IMR-90 (cell line): ENCODE data around the gene ARHGEF7. TPM values are rescaled to one million over a fixed set of nuclear protein-coding genes. Genes with fewer than 3 reads are reported as not detected.

Experiments used
- ATAC-seq: fragments of 200-7000 bp; cut with Tn5 transposase; 2 replicates; pipeline ENCODE4 v1.9.1; 2020; ENCODE audit warnings: low read depth, mild to moderate bottlenecking, moderate library complexity
- BruUV-seq: library from RNA; stranded (reverse); fragments of 400-500 nt; replicated peaks from 2 replicates; lab custom pipeline; 2021; lab: Mats Ljungman, UMichigan
- CTCF ChIA-PET: fragments of 300-600 bp; formaldehyde crosslinking; extraction: SDS; loops from one replicate; lab custom pipeline; 2021; ENCODE audit warnings: antibody characterized with exemption; lab: Yijun Ruan, JAX
- POLR2A ChIA-PET: fragments of 300-600 bp; sonication (Branson Sonifier 250); formaldehyde crosslinking; loops from one replicate; lab custom pipeline; 2022; ENCODE audit warnings: antibody characterized with exemption; ENCODE audit not compliant: unreplicated experiment; lab: Charles Lee
- DNase-seq: peaks from one replicate; pipeline ENCODE4 v3.0.0; 2013
- H2AFZ ChIP-seq: replicated peaks from 2 replicates; pipeline ENCODE3; 2013; ENCODE audit warnings: low read length, mild to moderate bottlenecking; ENCODE audit not compliant: poor library complexity
- H2AK5ac ChIP-seq: 2 replicates; pipeline ENCODE4 v1.6.1; 2013; ENCODE audit warnings: low read depth, low read length, inconsistent platforms
- H2AK9ac ChIP-seq: replicated peaks from 2 replicates; pipeline ENCODE3; 2013; ENCODE audit warnings: mild to moderate bottlenecking, low read depth, low read length, moderate library complexity; ENCODE audit not compliant: poor library complexity
- H2BK120ac ChIP-seq: 2 replicates; pipeline ENCODE4 v1.6.1; 2013; ENCODE audit warnings: low read depth, low read length, inconsistent platforms
- H2BK15ac ChIP-seq: 3 replicates; pipeline ENCODE4 v1.6.1; 2013; ENCODE audit warnings: low read depth, low read length, inconsistent platforms
- H2BK20ac ChIP-seq: 2 replicates; pipeline ENCODE4 v1.6.1; 2013; ENCODE audit warnings: low read depth, mild to moderate bottlenecking, inconsistent platforms, low read length, moderate library complexity
- H2BK5ac ChIP-seq: 2 replicates; pipeline ENCODE4 v1.6.1; 2013; ENCODE audit warnings: mild to moderate bottlenecking, low read depth, low read length, inconsistent platforms; ENCODE audit not compliant: poor library complexity, severe bottlenecking
- H3K14ac ChIP-seq: replicated peaks from 2 replicates; pipeline ENCODE4 v1.6.1; 2013; ENCODE audit warnings: low read depth, low read length, inconsistent platforms
- H3K18ac ChIP-seq: 2 replicates; pipeline ENCODE4 v1.6.1; 2013; ENCODE audit warnings: low read depth, low read length, control low read depth
- H3K23ac ChIP-seq: 2 replicates; pipeline ENCODE4 v1.6.1; 2013; ENCODE audit warnings: low read depth, low read length, inconsistent platforms
- H3K27ac ChIP-seq: 2 replicates; pipeline ENCODE4 v1.5.1; 2013; ENCODE audit warnings: mild to moderate bottlenecking, control low read depth, low read length; ENCODE audit not compliant: insufficient read depth
- H3K27me3 ChIP-seq: 2 replicates; pipeline ENCODE4 v1.6.1; 2013; ENCODE audit warnings: low read length; ENCODE audit not compliant: control insufficient read depth, insufficient read depth
- H3K36me3 ChIP-seq: 2 replicates; pipeline ENCODE4 v1.6.1; 2013; ENCODE audit warnings: low read length, mixed read lengths; ENCODE audit not compliant: control insufficient read depth, insufficient read depth
- H3K4ac ChIP-seq: 2 replicates; pipeline ENCODE4 v1.6.1; 2013; ENCODE audit warnings: low read depth, low read length, inconsistent platforms
- H3K4me1 ChIP-seq: 2 replicates; pipeline ENCODE4 v1.6.1; 2013; ENCODE audit warnings: low read length, mixed read lengths; ENCODE audit not compliant: control insufficient read depth, insufficient read depth
- H3K4me2 ChIP-seq: 2 replicates; pipeline ENCODE4 v1.6.1; 2013; ENCODE audit warnings: low read depth, mild to moderate bottlenecking, control low read depth, low read length, moderate library complexity
- H3K4me3 ChIP-seq: 2 replicates; pipeline ENCODE4 v1.5.1; 2013; ENCODE audit warnings: low read depth, mild to moderate bottlenecking, control low read depth, low read length, moderate library complexity; ENCODE audit not compliant: insufficient read depth
- H3K56ac ChIP-seq: 2 replicates; pipeline ENCODE4 v1.6.1; 2013; ENCODE audit warnings: low read length, inconsistent platforms; ENCODE audit not compliant: insufficient read depth; ENCODE audit errors: extremely low read depth
- H3K79me1 ChIP-seq, 2 experiments: 2 replicates each; pipeline ENCODE4 v1.6.1; 2013; ENCODE audit warnings: low read length in 2 of 2, inconsistent platforms in 1 of 2, low read depth in 1 of 2
- H3K9ac ChIP-seq: 2 replicates; pipeline ENCODE4 v1.6.1; 2013; ENCODE audit warnings: low read depth, low read length, control low read depth
- H3K9me1 ChIP-seq: 2 replicates; pipeline ENCODE4 v1.6.1; 2013; ENCODE audit warnings: low read length, inconsistent platforms; ENCODE audit not compliant: insufficient read depth
- H3K9me3 ChIP-seq: 2 replicates; pipeline ENCODE4 v1.6.1; 2013; ENCODE audit warnings: low read length; ENCODE audit not compliant: control insufficient read depth, insufficient read depth
- H4K20me1 ChIP-seq: 2 replicates; pipeline ENCODE4 v1.6.1; 2013; ENCODE audit warnings: low read length, inconsistent platforms; ENCODE audit not compliant: insufficient read depth
- H4K5ac ChIP-seq: 2 replicates; pipeline ENCODE4 v1.6.1; 2013; ENCODE audit warnings: mild to moderate bottlenecking, low read depth, low read length, control low read depth
- H4K8ac ChIP-seq, 2 experiments: 2 replicates each; pipeline ENCODE4 v1.6.1; 2013; ENCODE audit warnings: low read depth in 2 of 2, low read length in 2 of 2, control low read depth in 1 of 2, inconsistent platforms in 1 of 2
- H4K91ac ChIP-seq: 2 replicates; pipeline ENCODE4 v1.6.1; 2013; ENCODE audit warnings: low read depth, low read length, inconsistent platforms; ENCODE audit not compliant: insufficient read depth
- BHLHE40 ChIP-seq: fragments of 150-350 bp; IDR thresholded peaks from 2 replicates; pipeline ENCODE4 v1.6.1; 2016; ENCODE audit warnings: mild to moderate bottlenecking, low read depth, low read length
- CEBPB ChIP-seq: IDR thresholded peaks from 2 replicates; pipeline ENCODE4 v1.6.1; 2012; ENCODE audit warnings: low read depth, low read length, improper control_type of control experiment
- CHD1 ChIP-seq: IDR thresholded peaks from 2 replicates; pipeline ENCODE4 v1.6.1; 2012; ENCODE audit warnings: low read depth, low read length, improper control_type of control experiment
- FOS ChIP-seq: fragments of 150-350 bp; IDR thresholded peaks from 2 replicates; pipeline ENCODE4 v1.6.1; 2016; ENCODE audit warnings: low read depth, low read length
- MXI1 ChIP-seq: IDR thresholded peaks from 2 replicates; pipeline ENCODE4 v1.6.1; 2012; ENCODE audit warnings: low read depth, mild to moderate bottlenecking, low read length, moderate library complexity, borderline replicate concordance
- NFE2L2 ChIP-seq: fragments of 150-350 bp; IDR thresholded peaks from 2 replicates; pipeline ENCODE4 v1.6.1; 2016; ENCODE audit warnings: low read depth, mild to moderate bottlenecking, low read length
- POLR2A ChIP-seq: IDR thresholded peaks from 2 replicates; pipeline ENCODE4 v1.6.1; 2012; ENCODE audit warnings: mild to moderate bottlenecking, low read depth, low read length
- RAD21 ChIP-seq: IDR thresholded peaks from 2 replicates; pipeline ENCODE4 v1.6.1; 2012; ENCODE audit warnings: low read length, improper control_type of control experiment
- RFX5 ChIP-seq: IDR thresholded peaks from 2 replicates; pipeline ENCODE4 v1.8.0; 2012; ENCODE audit warnings: low read depth, mild to moderate bottlenecking, low read length, moderate library complexity
- WGBS, 2 experiments: methylation state at CpG; one replicate each; pipeline versions ENCODE4 v1.1.5 to v1.1.7; 2013; ENCODE audit warnings: missing lambda C conversion rate in 2 of 2; ENCODE audit not compliant: insufficient read length in 1 of 2; ENCODE audit errors: extremely low coverage in 2 of 2; 5-methylcytosine and 5-hydroxymethylcytosine counted together
- dilution Hi-C: fragments of 300-500 bp; cut with HindIII; formaldehyde crosslinking; loops from one replicate; pipeline ENCODE4 v1.14.3; 2018; ENCODE audit warnings: low sequenced_read_pairs; ENCODE audit not compliant: unreplicated experiment
- in situ Hi-C: fragments of 300-500 bp; cut with MboI; formaldehyde crosslinking; loops from 3 replicates; pipeline ENCODE4 v1.14.3; 2019; ENCODE audit warnings: low sequenced_read_pairs, inconsistent platforms, mixed read lengths
- intact Hi-C: fragments of 100-400 bp; cut with micrococcal nuclease; formaldehyde crosslinking; loops from 2 replicates; pipeline ENCODE4 v1.10.0; 2022
- polyA plus RNA-seq, 3 experiments: library from polyadenylated mRNA; depleted of rRNA; stranded (reverse); fragments of >200 nt; gene quantifications; 2 replicates each; pipeline ENCODE4 v1.2.3, GENCODE V29; 2012; ENCODE audit warnings: low replicate concordance in 1 of 3
- total RNA-seq: library from RNA; depleted of rRNA; stranded (reverse); fragments of >200 nt; gene quantifications from 2 replicates; pipeline ENCODE4 v1.2.3, GENCODE V29; 2012
- TF ChIP-seq, protein P1 (sequence below): fragments of 150-350 bp; IDR thresholded peaks from 2 replicates; pipeline ENCODE4 v1.6.1; 2017; ENCODE audit warnings: mild to moderate bottlenecking, antibody characterized with exemption, low read length, low read depth

The ARHGEF7 gene
- total and polyA plus RNA-seq, 2 of the 4 experiments (the other 2 are of a cell fraction): 32.9 to 59.0 TPM

DNA sequence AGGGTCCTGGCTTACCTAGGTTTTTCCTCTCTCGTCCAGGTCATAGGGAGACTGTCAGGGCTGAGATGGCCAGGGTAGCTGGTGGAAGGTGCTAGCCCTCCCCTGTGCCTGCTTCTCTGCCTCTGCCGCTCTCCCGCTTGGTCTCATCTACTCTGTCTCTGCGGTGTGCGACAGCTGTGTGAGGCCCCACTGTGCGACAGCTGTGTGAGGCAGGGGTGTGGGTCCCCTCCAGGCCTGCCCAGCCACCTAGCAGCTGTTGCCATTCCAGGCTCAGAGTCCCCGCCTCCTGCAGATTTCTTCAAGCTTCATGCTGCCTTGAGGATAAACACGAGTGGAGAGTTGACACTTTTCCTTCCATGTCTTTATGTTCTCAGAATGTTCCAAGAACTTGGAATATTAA lies 53.0 kb downstream of the ARHGEF7 start:
- Histone ChIP-seq H3K23ac (no peak overlapping the region), H4K8ac (no peak overlapping the region), H3K14ac (no peak overlapping the region), H3K36me3 (peaks cover 18% of the 10 kb centered on the region), H3K4ac (no peak overlapping the region), H2BK5ac (no peak overlapping the region), H3K79me1 (peaks cover 49 to 97% of the 10 kb centered on the region in 2 experiments), H4K5ac (no peak overlapping the region), H3K9ac (no peak overlapping the region), H4K20me1 (peaks cover 95% of the 10 kb centered on the region), H3K27ac (no peak overlapping the region), H3K4me3 (no peak overlapping the region), H3K4me1 (peaks cover 9% of the 10 kb centered on the region), H3K4me2 (no peak overlapping the region), H2AK9ac (no peak overlapping the region), H2BK15ac (no peak overlapping the region), H3K9me1 (peaks cover 27% of the 10 kb centered on the region), H2BK20ac (no peak overlapping the region), H2AK5ac (no peak overlapping the region), H3K27me3 (no peaks in the 10 kb centered on the region), H3K9me3 (no peaks in the 10 kb centered on the region), H4K91ac (no peak overlapping the region), H3K18ac (no peak overlapping the region), H3K56ac (no peak overlapping the region), H2BK120ac (no peak overlapping the region), H2AFZ (no peak overlapping the region)
- 0 out of 2 replicates have a peak, but pooled peaks have one; percentile 16 for ATAC-seq
- TF ChIP-seq RFX5 (no peak), MXI1 (no peak), RAD21 (no peak), BHLHE40 (no peak), CHD1 (no peak), NFE2L2 (no peak), FOS (no peak), CEBPB (no peak), POLR2A (no peak)
- TF ChIP-seq, protein P1, sequence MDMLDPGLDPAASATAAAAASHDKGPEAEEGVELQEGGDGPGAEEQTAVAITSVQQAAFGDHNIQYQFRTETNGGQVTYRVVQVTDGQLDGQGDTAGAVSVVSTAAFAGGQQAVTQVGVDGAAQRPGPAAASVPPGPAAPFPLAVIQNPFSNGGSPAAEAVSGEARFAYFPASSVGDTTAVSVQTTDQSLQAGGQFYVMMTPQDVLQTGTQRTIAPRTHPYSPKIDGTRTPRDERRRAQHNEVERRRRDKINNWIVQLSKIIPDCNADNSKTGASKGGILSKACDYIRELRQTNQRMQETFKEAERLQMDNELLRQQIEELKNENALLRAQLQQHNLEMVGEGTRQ: no peak
- ChIA-PET CTCF (no interaction called here), POLR2A (no interaction called here)
- no TSS peak for BruUV-seq
- intact Hi-C loops (no loop called here), dilution Hi-C loops (no loop called here), in situ Hi-C loops (no loop called here)
- DNase-seq: no peak
- no CpG with 5 or more reads among the region's 8 CpGs for WGBS, 2 experiments
